ENCODE measurements around the gene TCEA2.

The TCEA2 gene

GRCh38 chr20:64030371-64031134, 32.4 kb upstream of the TCEA2 start:
- no peak for TF ChIP-seq CTCF (IDR thresholded peaks at IDR 0.05; ENCODE audit: low read depth, low read length)
- no peak for DNase-seq (ENCODE audit: low read depth in 2 of 2)

GRCh38 chr20:64031822-64032314, 31.1 kb upstream of the TCEA2 start:
- no peak for DNase-seq (ENCODE audit: low read depth in 2 of 2)
- TF ChIP-seq CTCF (IDR thresholded peaks at IDR 0.05; ENCODE audit: low read depth, low read length) = no peak
- no peak overlapping the region for H3K4me3 ChIP-seq (replicated peaks in 1 of 2; ENCODE audit: low read depth in 2 of 2, low read length in 2 of 2)

More at GRCh38 chr20:64030371-64031134, 32.4 kb upstream of the TCEA2 start:
- H3K4me3 ChIP-seq (replicated peaks in 1 of 2; ENCODE audit: low read depth in 2 of 2, low read length in 2 of 2) = no peak overlapping the region

- DNase-seq (ENCODE audit: low read depth in 2 of 2) = no peak
- no peak for TF ChIP-seq CTCF (IDR thresholded peaks at IDR 0.05; ENCODE audit: low read depth, low read length)
- no peak overlapping the region for H3K4me3 ChIP-seq (replicated peaks in 1 of 2; ENCODE audit: low read depth in 2 of 2, low read length in 2 of 2)
These were observed 30.0 kb upstream of the TCEA2 start for GRCh38 chr20:64032706-64033624.

- TF ChIP-seq CTCF (IDR thresholded peaks at IDR 0.05; ENCODE audit: low read depth, low read length) = no peak
- no peak for DNase-seq (ENCODE audit: low read depth in 2 of 2)
- H3K4me3 ChIP-seq (replicated peaks in 1 of 2; ENCODE audit: low read depth in 2 of 2, low read length in 2 of 2) = no peak overlapping the region
These were observed 29.0 kb upstream of the TCEA2 start for GRCh38 chr20:64033981-64034493.

GRCh38 chr20:64035066-64035932, 27.7 kb upstream of the TCEA2 start:
- TF ChIP-seq CTCF (IDR thresholded peaks at IDR 0.05; ENCODE audit: low read depth, low read length) = no peak
- DNase-seq (ENCODE audit: low read depth in 2 of 2) = no peak
- no peak overlapping the region for H3K4me3 ChIP-seq (replicated peaks in 1 of 2; ENCODE audit: low read depth in 2 of 2, low read length in 2 of 2)

- no peak for TF ChIP-seq CTCF (IDR thresholded peaks at IDR 0.05; ENCODE audit: low read depth, low read length)
- H3K4me3 ChIP-seq (replicated peaks in 1 of 2; ENCODE audit: low read depth in 2 of 2, low read length in 2 of 2) = no peak within 1 kb of the TSS
- DNase-seq (ENCODE audit: low read depth in 2 of 2) = no peak
These were observed 27.1 kb upstream of the TCEA2 start, which contains the start of gene C20orf204 for GRCh38 chr20:64035933-64036345. Gene C20orf204, plus strand, starts transcription at chr20:64036182. Its CDS starts 142 bp downstream, at chr20:64036324.

Data from cardiac fibroblast (primary cell).